Measurements from ENCODE around the gene TIAM2.

- TF ChIP-seq CTCF (IDR thresholded peaks at IDR 0.05; ENCODE audit: insufficient read depth, low read length), result no peak
- TF ChIP-seq, protein P1, sequence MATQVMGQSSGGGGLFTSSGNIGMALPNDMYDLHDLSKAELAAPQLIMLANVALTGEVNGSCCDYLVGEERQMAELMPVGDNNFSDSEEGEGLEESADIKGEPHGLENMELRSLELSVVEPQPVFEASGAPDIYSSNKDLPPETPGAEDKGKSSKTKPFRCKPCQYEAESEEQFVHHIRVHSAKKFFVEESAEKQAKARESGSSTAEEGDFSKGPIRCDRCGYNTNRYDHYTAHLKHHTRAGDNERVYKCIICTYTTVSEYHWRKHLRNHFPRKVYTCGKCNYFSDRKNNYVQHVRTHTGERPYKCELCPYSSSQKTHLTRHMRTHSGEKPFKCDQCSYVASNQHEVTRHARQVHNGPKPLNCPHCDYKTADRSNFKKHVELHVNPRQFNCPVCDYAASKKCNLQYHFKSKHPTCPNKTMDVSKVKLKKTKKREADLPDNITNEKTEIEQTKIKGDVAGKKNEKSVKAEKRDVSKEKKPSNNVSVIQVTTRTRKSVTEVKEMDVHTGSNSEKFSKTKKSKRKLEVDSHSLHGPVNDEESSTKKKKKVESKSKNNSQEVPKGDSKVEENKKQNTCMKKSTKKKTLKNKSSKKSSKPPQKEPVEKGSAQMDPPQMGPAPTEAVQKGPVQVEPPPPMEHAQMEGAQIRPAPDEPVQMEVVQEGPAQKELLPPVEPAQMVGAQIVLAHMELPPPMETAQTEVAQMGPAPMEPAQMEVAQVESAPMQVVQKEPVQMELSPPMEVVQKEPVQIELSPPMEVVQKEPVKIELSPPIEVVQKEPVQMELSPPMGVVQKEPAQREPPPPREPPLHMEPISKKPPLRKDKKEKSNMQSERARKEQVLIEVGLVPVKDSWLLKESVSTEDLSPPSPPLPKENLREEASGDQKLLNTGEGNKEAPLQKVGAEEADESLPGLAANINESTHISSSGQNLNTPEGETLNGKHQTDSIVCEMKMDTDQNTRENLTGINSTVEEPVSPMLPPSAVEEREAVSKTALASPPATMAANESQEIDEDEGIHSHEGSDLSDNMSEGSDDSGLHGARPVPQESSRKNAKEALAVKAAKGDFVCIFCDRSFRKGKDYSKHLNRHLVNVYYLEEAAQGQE (IDR thresholded peaks at IDR 0.05; ENCODE audit: insufficient replicate concordance, low read depth), result no peak
- TF ChIP-seq POLR2AphosphoS5 (IDR thresholded peaks at IDR 0.05; ENCODE audit: low read depth), result no peak
- TF ChIP-seq GABPA (IDR thresholded peaks at IDR 0.05; ENCODE audit: low read depth), result no peak
These were observed 195.6 kb downstream of the TIAM2 start for GRCh38 chr6:155190677-155191076.
